COR-L47 (cell line): Measurements from ENCODE around the gene TSEN54.

Source experiments
- DNase-seq: peaks from one replicate; lab custom pipeline; 2025; lab: John Stamatoyannopoulos, UW

The TSEN54 gene

GRCh38 chr17:75544250-75544649 lies 27.9 kb downstream of the TSEN54 start:
- DNase-seq: no peak

- no peak for DNase-seq
These were observed 29.9 kb downstream of the TSEN54 start for GRCh38 chr17:75546181-75546580.

- DNase-seq: no peak
These were observed 30.8 kb downstream of the TSEN54 start for GRCh38 chr17:75547091-75547490.

GRCh38 chr17:75548813-75549212 lies 32.5 kb downstream of the TSEN54 start:
- DNase-seq: no peak

GRCh38 chr17:75549246-75550138 lies 33.2 kb downstream of the TSEN54 start:
- DNase-seq: peak; percentile 91

- DNase-seq: no peak
These were observed 33.8 kb downstream of the TSEN54 start for GRCh38 chr17:75550139-75550465.

GRCh38 chr17:75551266-75551665 lies 34.9 kb downstream of the TSEN54 start:
- DNase-seq: no peak

- no peak for DNase-seq
These were observed 36.3 kb downstream of the TSEN54 start for GRCh38 chr17:75552425-75553294.

GRCh38 chr17:75553295-75554110 lies 37.2 kb downstream of the TSEN54 start:
- no peak for DNase-seq

GRCh38 chr17:75555679-75556153 lies 39.4 kb downstream of the TSEN54 start:
- no peak for DNase-seq

GRCh38 chr17:75557075-75557851 lies 40.9 kb downstream of the TSEN54 start:
- DNase-seq: peak; percentile 23

- no peak for DNase-seq
These were observed 41.7 kb downstream of the TSEN54 start for GRCh38 chr17:75557852-75558665.

- DNase-seq: no peak
These were observed 42.6 kb downstream of the TSEN54 start for GRCh38 chr17:75558666-75559530.

GRCh38 chr17:75559958-75560533 lies 43.7 kb downstream of the TSEN54 start:
- no peak for DNase-seq

- no peak for DNase-seq
These were observed 45.7 kb downstream of the TSEN54 start for GRCh38 chr17:75561927-75562603.

GRCh38 chr17:75563063-75563758 lies 46.9 kb downstream of the TSEN54 start:
- no peak for DNase-seq

- DNase-seq: no peak
These were observed 47.9 kb downstream of the TSEN54 start for GRCh38 chr17:75564195-75564594.

GRCh38 chr17:75565066-75565465 lies 48.7 kb downstream of the TSEN54 start:
- no peak for DNase-seq
